Cardiac muscle cell (in vitro differentiated cells and primary cell): Measurements from ENCODE around the gene AFF1. TPM values are rescaled to one million over a fixed set of nuclear protein-coding genes. Genes with fewer than 3 reads are reported as not detected.

ENCODE experiments used
- DNase-seq, 2 donors: peaks; one replicate each; pipeline versions ENCODE4 v3.0.0 to v3.0.0-alpha.2; 2010 to 2017; ENCODE audit warnings: low read depth in 1 of 2, low spot score in 1 of 2
- H3K27ac ChIP-seq: fragments of 200-600 bp; sonication (generic); 2 replicates; pipeline ENCODE4 v1.5.1; 2016
- H3K27me3 ChIP-seq: fragments of 200-600 bp; sonication (generic); 2 replicates; pipeline ENCODE4 v1.6.0; 2016; ENCODE audit warnings: control low read depth
- H3K36me3 ChIP-seq: fragments of 200-600 bp; sonication (generic); 2 replicates; pipeline ENCODE4 v1.5.1; 2016; ENCODE audit warnings: control low read depth
- H3K4me1 ChIP-seq: fragments of 200-600 bp; sonication (generic); 2 replicates; pipeline ENCODE4 v1.8.1; 2017; ENCODE audit warnings: low read depth, mild to moderate bottlenecking, mixed run types
- H3K4me3 ChIP-seq: fragments of 200-600 bp; sonication (generic); 2 replicates; pipeline ENCODE4 v1.5.1; 2016; ENCODE audit warnings: mild to moderate bottlenecking
- H3K9me3 ChIP-seq: fragments of 200-600 bp; sonication (generic); 2 replicates; pipeline ENCODE4 v1.5.1; 2017; ENCODE audit warnings: low read depth, mild to moderate bottlenecking, control low read depth
- CTCF ChIP-seq: IDR thresholded peaks from 2 replicates; pipeline ENCODE4 v1.5.1; 2012; ENCODE audit warnings: low read depth, mild to moderate bottlenecking, low read length
- polyA plus RNA-seq: library from polyadenylated mRNA; unstranded; fragments of >200 nt; fragmentation: Nextera tagmentation; extraction: Ambion mirVana; gene quantifications from 2 replicates; pipeline ENCODE4 v1.2.1, GENCODE V29; 2016
- total RNA-seq: library from RNA; depleted of rRNA; stranded (reverse); fragments of >200 nt; gene quantifications from 2 replicates; pipeline ENCODE4 v1.2.3, GENCODE V29; 2016

The AFF1 gene
- total and polyA plus RNA-seq, 2 experiments from 2014 or later = 26.3 to 45.0 TPM

GRCh38 chr4:86893136-86893535, 41.7 kb upstream of the AFF1 start:
- no peak for DNase-seq
- Histone ChIP-seq H3K4me3 (no peak overlapping the region), H3K27me3 (no peaks in the 10 kb centered on the region), H3K36me3 (no peaks in the 10 kb centered on the region), H3K4me1 (no peaks in the 10 kb centered on the region), H3K9me3 (no peaks in the 10 kb centered on the region), H3K27ac (no peak overlapping the region)
- TF ChIP-seq CTCF = no peak

GRCh38 chr4:86894455-86894854, 40.4 kb upstream of the AFF1 start:
- Histone ChIP-seq H3K9me3 (no peaks in the 10 kb centered on the region), H3K36me3 (no peaks in the 10 kb centered on the region), H3K4me1 (no peaks in the 10 kb centered on the region), H3K27me3 (no peaks in the 10 kb centered on the region), H3K4me3 (no peak overlapping the region), H3K27ac (no peak overlapping the region)
- DNase-seq = no peak
- no peak for TF ChIP-seq CTCF

GRCh38 chr4:86895692-86896488, 38.9 kb upstream of the AFF1 start:
- peak; percentile 74 for TF ChIP-seq CTCF
- Histone ChIP-seq H3K36me3 (no peaks in the 10 kb centered on the region), H3K9me3 (no peaks in the 10 kb centered on the region), H3K4me1 (no peaks in the 10 kb centered on the region), H3K4me3 (no peak overlapping the region), H3K27me3 (no peaks in the 10 kb centered on the region), H3K27ac (no peak overlapping the region)
- peak; percentile 79 to 85 for DNase-seq

- no peak for TF ChIP-seq CTCF
- Histone ChIP-seq H3K4me1 (no peaks in the 10 kb centered on the region), H3K27ac (no peak overlapping the region), H3K9me3 (no peaks in the 10 kb centered on the region), H3K27me3 (no peaks in the 10 kb centered on the region), H3K36me3 (no peaks in the 10 kb centered on the region), H3K4me3 (no peak overlapping the region)
- DNase-seq = peak in 1 of 2 donors; percentile 42
These were observed 38.2 kb upstream of the AFF1 start for GRCh38 chr4:86896596-86896995.

- Histone ChIP-seq H3K36me3 (no peaks in the 10 kb centered on the region), H3K27me3 (no peaks in the 10 kb centered on the region), H3K4me1 (no peaks in the 10 kb centered on the region), H3K9me3 (no peaks in the 10 kb centered on the region), H3K27ac (no peak overlapping the region), H3K4me3 (no peak overlapping the region)
- peak; percentile 19 for TF ChIP-seq CTCF
- no peak for DNase-seq
These were observed 36.2 kb upstream of the AFF1 start for GRCh38 chr4:86898562-86898961.
